ENCODE results near the gene CALCOCO1.
"Not testable (repeated sequence)": the region's sequence is repeated elsewhere in the genome, so short reads cannot be mapped to it uniquely, and the experiment has no call there.

Gene CALCOCO1

GRCh38 chr12:53727310-53728041 is at the start of gene CALCOCO1:
TSS of gene CALCOCO1 (minus strand) at chr12:53727452. CDS start at chr12:53725242, 2,210 bp downstream.
- peak; percentile 96 for DNase-seq

- no peak for DNase-seq
Measured at GRCh38 chr12:53776872-53777271, 49.6 kb upstream of the CALCOCO1 start.

- DNase-seq = no peak
Measured at GRCh38 chr12:53775478-53776145, 48.4 kb upstream of the CALCOCO1 start.

- DNase-seq = no peak
Measured at GRCh38 chr12:53770281-53770680, 43.0 kb upstream of the CALCOCO1 start.

- no peak for DNase-seq
Measured at GRCh38 chr12:53768976-53769375, 41.7 kb upstream of the CALCOCO1 start.

GRCh38 chr12:53766881-53767280 is 39.6 kb upstream of the CALCOCO1 start:
- no peak for DNase-seq

GRCh38 chr12:53765891-53766290 is 38.6 kb upstream of the CALCOCO1 start:
- no peak for DNase-seq

- DNase-seq = no peak
Measured at GRCh38 chr12:53764615-53765014, 37.4 kb upstream of the CALCOCO1 start.

- DNase-seq = not testable (repeated sequence)
Measured at GRCh38 chr12:53762793-53763192, 35.5 kb upstream of the CALCOCO1 start.

GRCh38 chr12:53761306-53761705 is 34.1 kb upstream of the CALCOCO1 start:
- no peak for DNase-seq

- DNase-seq = no peak
Measured at GRCh38 chr12:53759261-53759660, 32.0 kb upstream of the CALCOCO1 start.

- no peak for DNase-seq
Measured at GRCh38 chr12:53758730-53759103, 31.5 kb upstream of the CALCOCO1 start.

- DNase-seq = no peak
Measured at GRCh38 chr12:53758081-53758729, 31.0 kb upstream of the CALCOCO1 start.

- peak; percentile 77 for DNase-seq
Measured at GRCh38 chr12:53757101-53757770, 30.0 kb upstream of the CALCOCO1 start.

GRCh38 chr12:53756300-53757100 is 29.2 kb upstream of the CALCOCO1 start:
- DNase-seq = no peak

- DNase-seq = no peak
Measured at GRCh38 chr12:53755893-53756292, 28.6 kb upstream of the CALCOCO1 start.

GRCh38 chr12:53755451-53755891 is 28.2 kb upstream of the CALCOCO1 start:
- no peak for DNase-seq

- no peak for DNase-seq
Measured at GRCh38 chr12:53754633-53755264, 27.5 kb upstream of the CALCOCO1 start.

- DNase-seq = no peak
Measured at GRCh38 chr12:53754188-53754585, 26.9 kb upstream of the CALCOCO1 start.

- no peak for DNase-seq
Measured at GRCh38 chr12:53752621-53753020, 25.4 kb upstream of the CALCOCO1 start.

GRCh38 chr12:53752192-53752601 is 24.9 kb upstream of the CALCOCO1 start:
- DNase-seq = no peak
